GM18868 (cell line): ENCODE results near the gene STXBP6.
A peak's percentile ranks its signal among the peaks of the same experiment; 100 is the strongest.

Experiments
- ATAC-seq: cut with Tn5 transposase; IDR thresholded peaks from one replicate; pipeline ENCODE4 v1.9.1; 2021; ENCODE audit warnings: mild to moderate bottlenecking, moderate library complexity; ENCODE audit not compliant: unreplicated experiment

Gene STXBP6

DNA sequence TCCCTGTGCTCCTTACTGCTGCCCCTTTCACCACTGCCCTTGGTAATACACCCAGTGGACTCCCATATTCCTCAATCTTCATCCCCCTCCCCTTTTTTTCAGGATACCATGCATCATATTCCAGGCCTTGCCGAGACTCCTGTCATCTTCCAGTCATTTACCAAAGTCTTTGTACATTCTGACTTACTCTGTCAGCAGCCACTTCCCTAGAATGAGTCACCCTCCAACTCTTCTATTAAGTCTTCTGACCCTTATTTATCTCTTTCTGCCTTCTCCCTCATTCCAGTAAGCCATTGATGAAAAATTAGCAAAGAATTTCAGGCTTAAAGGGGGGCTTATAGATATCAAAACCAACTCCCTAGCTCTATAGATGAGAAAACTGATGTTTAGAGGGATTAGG lies 128.0 kb downstream of the STXBP6 start:
- no peak for ATAC-seq

DNA sequence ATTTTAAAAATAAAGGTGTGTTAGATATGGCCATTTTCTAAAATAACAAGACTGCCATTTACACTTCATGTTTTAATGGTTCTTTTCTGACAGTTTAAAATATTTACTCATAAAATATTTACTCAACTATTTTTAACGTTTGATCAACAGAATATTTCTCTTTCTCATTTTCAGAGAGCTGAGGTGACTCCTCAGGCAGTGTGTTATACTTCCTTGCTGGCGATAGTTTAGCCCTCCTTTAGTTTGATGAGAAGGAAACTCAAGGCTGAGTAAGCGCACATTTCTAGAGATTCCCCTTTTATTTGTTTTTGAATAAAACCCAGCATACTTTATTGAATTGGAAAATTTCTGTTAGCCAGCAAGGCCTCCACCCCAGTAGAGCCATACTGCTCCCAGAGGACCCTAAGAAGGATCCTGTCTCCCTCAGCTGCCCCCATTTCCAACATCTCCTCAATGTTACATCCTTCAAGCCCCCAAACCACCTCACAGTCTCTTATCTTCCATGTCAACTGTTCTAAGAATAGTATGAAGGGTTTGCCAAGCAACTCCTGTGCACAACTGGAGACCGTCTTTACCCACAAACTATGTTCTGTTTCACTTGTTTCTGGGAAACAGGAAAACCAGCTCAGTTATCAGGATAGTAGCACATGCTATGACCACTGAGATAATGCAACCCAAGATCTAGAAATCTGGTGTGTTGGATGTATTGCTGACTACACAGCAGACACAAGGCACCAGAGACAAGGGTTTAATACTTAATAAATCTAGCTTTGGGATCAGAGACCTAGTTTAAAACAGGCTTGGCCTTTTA lies 129.5 kb downstream of the STXBP6 start:
- ATAC-seq, result no peak

DNA sequence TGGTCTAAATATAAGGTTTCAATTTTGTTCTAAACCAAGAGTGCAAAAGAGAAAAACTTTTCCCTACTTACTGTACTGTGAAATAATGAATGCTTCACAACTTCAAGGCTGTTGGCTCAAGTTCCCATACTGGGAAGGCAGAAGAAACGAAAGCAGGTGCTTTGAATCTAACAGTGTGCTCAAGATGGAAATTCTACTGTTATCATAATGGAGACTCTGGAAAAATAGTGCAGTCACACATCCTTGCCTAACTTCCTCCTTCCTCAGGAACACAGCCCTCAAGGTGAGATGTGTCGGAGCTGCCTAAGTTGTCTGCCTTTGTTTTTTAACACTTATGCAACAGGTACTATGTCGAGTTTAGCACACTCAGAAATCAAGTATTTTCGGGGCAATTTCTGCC lies 131.1 kb downstream of the STXBP6 start:
- no peak for ATAC-seq

DNA sequence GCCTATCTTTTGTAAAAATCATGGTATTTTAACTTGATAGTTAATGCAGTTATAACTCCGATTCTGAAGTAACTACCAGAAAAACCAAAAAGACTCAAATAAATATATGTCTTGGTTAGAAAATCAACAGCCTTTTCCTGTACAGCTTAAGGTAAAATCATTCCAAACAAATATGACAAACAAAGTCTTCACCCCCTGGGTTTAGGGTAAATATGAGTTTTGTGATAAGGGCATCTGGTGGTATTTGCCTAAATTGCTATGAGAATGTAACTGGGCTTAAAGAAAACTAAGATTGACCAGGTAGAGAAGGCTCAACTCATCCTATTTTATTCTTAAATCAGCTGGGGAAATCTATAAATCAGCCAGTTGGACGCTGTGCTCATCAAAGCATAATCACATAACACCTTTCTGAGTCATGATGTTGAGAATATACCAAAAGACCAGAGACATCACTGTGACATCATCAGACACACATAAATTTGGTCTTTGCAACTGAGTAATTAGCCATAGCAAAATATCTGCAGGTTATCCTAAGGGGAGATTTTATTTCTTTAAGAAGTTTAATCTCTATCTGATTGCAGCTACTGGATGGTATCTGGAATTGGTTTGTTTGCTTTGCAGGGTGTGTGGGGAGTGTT lies 133.9 kb downstream of the STXBP6 start:
- no peak for ATAC-seq

DNA sequence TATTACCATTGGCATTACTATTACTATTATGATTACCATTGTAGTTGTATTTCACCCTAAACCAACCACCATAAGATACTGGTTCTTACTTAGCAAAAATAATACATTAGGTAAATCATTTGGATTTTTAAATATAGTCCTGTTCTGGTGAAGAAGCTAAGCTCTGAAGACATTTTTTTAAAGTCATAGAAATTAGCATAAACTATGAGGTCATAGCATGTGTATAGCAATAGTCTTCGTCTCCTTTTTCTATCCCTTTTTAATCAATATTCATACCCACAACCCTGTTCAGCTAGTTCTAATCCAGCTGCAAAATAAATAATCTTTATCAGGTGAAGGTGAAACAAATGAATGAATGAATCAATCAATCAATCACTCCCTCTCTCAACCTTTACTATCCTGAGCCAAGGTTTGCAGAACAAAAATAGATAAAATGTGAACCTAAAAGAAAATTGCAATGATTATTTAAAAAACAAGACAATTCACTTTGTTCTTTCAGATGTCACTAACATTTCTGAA lies 134.5 kb downstream of the STXBP6 start:
- no peak for ATAC-seq

DNA sequence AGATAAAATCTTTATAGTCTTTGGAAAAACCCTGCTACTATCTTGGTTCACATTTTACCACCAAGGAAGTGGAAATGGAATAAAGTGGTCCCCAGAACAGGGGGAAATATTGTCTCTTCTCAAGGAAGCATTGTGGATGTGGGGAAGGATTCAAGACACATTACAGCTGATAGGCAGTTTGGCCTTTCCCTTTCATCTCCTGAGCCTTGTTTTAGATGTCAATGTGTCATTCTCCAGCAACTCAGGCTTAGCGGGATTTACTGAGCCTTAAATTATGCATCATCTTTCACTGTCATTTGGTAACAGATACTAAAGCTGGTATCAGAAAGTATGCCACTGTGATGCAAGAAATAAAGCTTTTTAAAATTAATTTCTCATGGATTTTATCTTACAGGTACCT lies 136.2 kb downstream of the STXBP6 start:
- ATAC-seq, result no peak

DNA sequence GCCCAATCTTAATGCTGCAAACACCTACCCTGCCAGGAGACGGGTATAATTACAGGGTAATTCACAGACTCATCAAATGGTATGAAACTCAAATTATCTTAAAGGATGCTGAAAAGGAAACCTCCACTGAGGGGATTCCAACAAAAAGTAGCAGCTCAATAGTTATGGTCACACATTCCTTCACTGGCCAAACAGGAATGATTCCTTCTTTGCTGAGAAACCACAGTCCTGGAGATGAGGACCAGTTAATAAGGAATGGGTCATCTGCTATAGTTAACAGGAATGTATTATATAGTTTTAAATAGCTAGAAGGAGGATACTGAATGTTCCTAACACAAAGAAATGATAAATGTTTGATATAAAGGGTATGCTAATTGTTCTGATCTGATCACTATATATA lies 136.9 kb downstream of the STXBP6 start:
- ATAC-seq, result no peak

DNA sequence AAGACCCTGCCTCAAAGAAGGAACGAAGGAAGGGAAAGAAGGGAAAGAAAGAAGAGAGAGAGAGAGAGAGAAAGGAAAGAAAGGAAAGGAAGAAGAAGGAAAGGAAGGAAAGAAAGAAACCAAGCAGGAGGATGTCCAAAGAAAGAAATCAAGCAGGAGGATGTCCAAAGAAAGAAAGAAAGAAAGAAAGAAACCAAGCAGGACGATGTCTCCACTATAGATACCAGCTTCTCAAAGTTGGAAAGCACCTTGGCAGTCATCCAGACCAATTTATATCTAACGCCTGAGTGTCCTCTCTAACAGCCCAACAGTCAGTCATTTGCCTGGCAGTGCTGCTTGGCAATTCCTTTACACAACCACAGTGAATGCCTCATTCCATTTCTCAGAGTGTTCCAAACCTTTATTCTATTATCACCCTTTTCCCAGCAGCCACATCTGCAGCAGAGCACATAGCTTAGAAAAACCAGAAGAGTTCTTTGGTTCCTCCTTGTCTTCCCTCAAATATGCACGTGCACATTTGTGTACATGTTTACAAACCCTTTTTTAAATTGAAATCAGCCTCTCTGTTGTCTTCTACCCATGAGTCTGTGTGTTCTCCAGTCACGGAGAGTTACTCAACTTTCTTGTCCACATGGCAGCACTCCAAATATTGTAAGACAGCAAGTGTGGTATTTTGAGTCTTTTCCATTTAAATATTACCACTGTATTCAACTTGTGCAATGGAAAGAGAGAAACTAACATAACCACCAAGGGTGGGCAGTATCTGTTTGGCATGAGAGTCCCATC lies 138.4 kb downstream of the STXBP6 start:
- ATAC-seq, result peak; percentile 78

DNA sequence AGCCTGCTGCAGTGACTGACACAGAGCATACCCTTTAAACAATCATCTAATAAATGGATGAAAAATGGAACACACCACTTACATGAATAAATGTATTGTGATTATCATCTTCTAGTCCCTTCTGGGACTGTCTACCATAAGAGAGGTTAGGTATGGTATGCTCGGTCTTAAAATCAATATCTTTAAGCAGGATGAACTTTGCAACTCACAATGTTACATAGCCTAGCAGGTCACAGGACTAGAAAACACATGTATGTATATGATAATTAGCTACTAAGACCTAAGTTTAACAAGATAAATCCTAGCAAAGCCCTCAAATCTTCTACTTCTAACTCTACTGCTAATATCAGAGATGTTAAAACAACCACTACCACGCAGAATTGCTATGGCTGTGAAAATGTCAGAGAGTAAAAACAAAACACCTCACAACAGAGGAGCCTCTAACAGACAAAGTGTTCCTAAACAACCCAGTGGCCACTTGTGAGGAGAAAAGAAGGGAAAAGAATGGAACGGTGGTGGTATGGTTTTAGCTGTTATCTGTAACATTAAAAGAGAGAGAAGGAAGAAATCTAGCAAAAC lies 139.4 kb downstream of the STXBP6 start:
- no peak for ATAC-seq

DNA sequence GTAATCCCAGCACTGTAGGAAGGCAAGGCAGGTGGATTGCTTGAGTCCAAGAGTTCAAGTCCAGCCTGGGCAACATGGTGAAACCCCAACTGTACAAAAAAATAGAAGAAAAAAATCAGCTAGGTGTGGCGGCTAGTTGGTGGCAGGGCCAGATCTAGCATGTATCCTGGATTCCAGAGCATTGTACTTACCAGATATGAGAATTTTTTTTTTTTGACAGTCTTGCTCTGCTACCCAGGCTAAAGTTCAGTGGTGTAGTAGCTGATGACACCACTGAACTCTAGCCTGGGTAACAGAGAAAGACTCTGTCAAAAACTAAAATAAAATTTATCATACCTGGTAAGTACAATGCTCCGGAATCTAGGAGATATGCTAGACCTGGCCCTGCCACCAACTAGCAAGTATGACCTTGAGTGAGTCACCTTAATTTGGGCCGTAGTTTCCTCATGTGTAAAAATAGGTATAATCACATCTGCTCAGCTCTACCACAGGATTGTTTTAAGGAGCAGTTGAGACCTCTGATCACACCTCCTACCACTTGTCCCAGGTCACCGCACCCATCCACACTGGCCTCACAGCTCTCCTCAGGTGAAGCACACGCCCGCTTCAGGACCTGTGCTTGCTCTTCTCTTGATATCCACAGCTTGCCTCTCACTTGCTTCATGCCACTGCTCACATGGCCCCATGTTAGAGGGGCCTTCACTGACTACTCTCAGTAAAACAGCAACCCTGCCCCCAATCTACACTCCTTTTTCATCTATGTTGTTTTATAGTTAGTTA lies 140.2 kb downstream of the STXBP6 start:
- ATAC-seq, result no peak

DNA sequence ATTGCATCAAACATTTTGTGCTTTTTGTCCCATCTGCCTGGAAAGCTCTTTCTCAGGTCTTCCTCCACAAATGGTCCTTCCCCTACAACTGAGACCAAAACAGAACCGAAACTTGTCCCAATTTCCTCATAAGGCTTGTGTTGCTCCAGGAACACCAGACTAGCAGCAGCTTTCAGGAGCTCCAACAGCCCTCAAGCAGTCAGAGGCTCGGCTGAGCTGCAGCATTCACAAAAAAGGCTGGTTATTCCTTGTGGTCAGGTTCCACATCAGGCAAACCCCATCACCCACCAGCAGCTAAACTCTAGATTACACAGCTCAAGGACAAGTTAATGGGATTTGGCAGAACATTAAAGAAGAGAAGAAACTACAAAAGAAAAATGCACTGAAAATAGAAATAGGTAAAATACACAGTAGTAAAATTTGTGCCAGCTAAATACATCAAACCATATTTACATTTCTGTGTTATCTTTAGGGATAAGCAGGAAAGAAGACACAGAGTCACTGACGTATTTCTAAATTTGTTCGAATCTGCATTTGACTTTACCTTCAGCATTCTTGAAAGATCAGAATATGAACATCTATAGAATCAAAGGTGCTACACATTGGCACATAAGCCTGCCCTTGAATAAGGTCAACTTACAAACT lies 141.2 kb downstream of the STXBP6 start:
- ATAC-seq, result no peak

DNA sequence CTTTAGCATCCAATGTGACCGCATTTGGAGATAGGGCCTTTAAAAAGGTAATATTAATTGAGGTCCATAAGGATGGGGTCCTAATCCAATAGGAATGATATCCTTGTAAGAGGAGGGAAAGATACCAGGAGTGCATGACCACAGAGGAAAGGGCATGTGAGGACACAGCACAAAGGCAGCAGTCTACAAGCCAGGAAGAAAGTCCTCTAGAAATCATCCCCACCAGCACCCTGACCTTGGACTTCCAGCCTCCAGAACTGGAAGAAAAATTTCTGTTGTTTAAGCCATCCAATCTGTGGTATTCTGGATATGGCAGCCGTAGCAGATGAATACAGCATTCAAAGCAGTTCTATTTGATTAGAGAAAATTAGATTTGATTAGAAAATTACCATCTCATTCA lies 145.4 kb downstream of the STXBP6 start:
- ATAC-seq, result no peak

DNA sequence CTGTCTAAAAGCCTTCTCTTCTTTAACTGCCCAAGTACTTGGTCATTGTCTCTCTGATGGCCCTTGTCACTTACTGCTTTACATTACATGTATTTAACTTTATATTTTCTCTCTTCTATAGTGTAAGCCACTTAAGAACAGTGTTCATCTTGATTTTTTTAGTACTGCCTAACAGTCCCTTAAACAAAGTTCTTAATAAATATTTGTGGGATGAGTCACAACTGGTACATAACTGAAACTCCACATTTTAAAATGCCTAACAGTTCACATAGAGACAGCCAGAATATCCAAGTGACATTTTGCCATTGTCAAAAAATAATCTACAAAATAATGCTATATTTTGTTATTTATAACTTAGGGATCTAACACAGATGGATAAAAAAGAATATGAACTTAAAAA lies 146.6 kb downstream of the STXBP6 start:
- ATAC-seq, result no peak

DNA sequence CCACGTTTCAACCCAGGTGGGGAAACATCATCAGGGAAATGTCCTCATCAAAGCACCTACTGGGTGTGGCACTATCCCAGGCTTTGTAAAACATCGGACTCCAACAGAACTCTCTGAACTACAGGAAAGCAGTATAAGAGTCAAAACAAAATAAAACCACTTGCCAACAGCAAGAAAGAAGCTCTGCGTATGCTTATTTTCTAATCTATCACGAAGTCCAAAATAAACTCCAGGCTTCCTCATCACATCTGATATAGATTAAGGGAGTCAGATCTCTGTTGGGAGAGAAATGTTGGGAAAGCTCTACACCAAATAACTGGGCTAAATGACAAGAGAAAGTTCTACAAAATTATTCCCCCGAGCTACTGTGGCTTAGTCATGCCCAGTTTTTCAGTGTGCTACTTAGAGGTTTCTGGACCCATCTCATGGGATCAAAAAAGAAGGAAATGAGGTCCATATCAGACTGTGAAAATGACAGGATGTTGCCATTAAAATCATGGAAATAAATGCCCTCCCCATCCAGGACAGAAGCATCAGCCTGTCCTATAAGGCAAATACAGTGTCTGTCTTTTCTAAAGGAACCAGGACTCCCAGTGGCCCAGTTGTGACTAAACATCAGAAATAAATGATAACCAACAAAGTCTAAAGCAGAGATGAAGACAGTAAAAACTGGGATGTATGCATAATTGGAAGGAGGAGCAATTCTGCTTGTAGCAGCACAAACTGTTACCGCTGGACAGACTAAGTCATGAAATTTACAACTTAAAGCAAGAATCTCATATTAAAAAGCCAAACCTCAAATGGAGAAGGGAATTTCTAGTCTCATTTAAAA lies 149.5 kb downstream of the STXBP6 start:
- ATAC-seq, result no peak

DNA sequence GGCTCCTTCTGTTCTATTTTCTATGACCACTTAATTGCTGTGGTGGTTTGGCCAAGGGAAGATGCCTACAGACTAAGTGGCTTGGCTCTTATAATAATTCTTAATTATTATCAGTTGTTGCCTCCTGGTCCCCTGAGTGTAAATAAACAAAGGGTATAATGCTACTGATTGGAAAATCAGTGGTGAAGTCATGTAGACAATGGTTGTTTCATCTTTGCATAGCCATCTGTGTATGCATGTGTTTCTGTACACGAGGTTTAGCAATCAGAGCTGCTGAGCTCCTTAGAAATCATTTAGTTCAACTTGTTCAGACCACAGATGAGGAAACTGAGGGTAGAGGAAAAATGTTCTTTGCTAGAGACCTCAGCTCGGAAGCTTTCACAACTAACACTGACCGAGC lies 152.2 kb downstream of the STXBP6 start:
- ATAC-seq, result no peak

DNA sequence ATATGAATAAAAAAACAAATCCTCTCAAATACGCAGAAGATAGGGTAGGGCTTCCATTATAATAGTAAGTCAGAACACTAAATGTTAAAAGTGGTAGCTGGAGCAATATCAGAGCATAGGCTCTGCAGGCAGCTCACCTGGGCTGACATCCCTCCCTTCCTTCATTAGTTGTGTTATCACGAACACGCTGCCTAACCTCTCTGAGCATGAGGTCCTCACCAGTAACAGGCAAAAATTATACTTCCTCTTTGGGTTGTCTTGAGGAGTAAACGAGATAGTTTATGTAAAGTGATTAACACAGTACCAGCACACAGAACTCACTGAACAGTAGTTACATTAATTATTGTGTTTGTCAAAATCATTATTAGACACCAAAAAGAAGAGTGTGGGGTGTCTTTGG lies 154.3 kb downstream of the STXBP6 start:
- ATAC-seq, result no peak

DNA sequence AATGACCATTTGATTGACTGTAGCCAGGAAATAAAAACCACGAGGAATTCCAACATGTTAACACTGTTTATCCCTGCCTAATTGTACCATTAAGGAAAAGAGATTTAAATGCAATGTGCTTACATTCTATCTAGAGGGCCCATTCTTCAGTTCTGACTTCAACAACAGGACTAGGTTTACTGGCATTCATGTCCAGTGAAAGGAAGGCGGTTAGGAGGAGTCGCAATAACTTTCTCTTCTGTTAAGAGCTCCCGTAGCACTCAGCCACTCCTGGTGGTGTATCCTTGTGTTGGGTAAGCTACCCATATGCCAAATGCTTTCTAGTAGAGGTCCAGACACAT lies 154.7 kb downstream of the STXBP6 start:
- ATAC-seq, result no peak

DNA sequence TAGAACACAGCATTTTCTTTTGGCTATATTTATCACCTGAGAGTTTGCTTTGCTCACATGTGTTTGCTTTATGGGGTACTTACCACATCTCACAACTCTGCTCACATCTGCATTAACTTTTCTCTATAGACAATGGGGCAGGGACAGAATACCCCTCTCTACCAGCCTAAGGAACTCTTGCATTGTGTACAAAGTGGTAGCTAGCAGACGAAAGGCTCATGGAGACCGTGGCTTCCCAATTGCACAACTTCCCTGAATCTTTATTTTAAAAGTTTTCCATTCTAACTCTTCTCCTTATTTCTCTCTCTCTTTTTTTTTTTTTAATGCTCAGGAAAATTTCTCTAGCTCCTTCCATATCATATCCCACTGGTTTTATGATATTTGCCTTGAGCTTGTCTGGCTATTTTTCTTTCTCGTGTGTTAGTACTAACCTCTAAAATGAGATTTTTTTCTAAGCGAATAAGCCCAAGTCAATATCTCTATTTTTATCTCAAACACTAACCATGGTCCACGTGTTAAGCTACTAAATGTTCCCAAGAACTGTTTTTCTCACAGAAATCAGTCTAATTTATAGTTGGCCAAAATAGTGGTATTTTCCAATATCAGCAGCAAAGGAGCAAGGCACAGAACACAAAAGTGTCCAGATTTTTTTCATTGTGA lies 155.2 kb downstream of the STXBP6 start:
- ATAC-seq, result no peak
